ENCODE data around the gene NHSL2.
"Not testable (repeated sequence)": the region's sequence is repeated elsewhere in the genome, so short reads cannot be mapped to it uniquely, and the experiment has no call there.

The NHSL2 gene

GRCh38 chrX:72143609-72143907 is 232.9 kb downstream of the NHSL2 start:
- H3K27ac ChIP-seq, result no peak overlapping the region
- TF ChIP-seq, protein P1, sequence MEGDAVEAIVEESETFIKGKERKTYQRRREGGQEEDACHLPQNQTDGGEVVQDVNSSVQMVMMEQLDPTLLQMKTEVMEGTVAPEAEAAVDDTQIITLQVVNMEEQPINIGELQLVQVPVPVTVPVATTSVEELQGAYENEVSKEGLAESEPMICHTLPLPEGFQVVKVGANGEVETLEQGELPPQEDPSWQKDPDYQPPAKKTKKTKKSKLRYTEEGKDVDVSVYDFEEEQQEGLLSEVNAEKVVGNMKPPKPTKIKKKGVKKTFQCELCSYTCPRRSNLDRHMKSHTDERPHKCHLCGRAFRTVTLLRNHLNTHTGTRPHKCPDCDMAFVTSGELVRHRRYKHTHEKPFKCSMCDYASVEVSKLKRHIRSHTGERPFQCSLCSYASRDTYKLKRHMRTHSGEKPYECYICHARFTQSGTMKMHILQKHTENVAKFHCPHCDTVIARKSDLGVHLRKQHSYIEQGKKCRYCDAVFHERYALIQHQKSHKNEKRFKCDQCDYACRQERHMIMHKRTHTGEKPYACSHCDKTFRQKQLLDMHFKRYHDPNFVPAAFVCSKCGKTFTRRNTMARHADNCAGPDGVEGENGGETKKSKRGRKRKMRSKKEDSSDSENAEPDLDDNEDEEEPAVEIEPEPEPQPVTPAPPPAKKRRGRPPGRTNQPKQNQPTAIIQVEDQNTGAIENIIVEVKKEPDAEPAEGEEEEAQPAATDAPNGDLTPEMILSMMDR (IDR thresholded peaks at IDR 0.05), result no peak
- TF ChIP-seq ZFX (IDR thresholded peaks at IDR 0.05; ENCODE audit: borderline replicate concordance), result no peak

GRCh38 chrX:72145181-72145580 is 234.5 kb downstream of the NHSL2 start:
- H3K27ac ChIP-seq, result no peak overlapping the region
- no peak for TF ChIP-seq ZFX (IDR thresholded peaks at IDR 0.05; ENCODE audit: borderline replicate concordance)
- TF ChIP-seq, protein P1 (IDR thresholded peaks at IDR 0.05), result no peak

DNA sequence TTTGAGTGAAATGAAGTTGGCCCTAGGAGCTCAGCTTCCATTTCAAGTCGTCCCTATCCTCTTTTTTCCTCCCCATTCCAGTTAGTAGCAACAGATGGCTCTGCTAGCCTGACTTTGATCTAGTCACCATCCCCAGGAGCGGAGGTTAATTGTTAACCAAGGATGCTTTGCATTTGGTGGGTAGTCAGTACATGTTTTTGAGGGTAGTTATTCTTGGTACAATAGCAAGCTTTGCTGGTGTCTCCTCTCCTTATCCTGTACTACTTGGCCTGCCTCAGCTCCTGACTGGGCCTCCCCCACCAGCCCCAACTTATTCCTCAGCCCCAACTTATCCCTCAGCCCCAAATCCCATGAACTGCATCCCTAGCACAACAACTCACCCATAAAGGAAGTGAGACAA is 235.9 kb downstream of the NHSL2 start:
- TF ChIP-seq, protein P1 (IDR thresholded peaks at IDR 0.05), result no peak
- no peak for TF ChIP-seq ZFX (IDR thresholded peaks at IDR 0.05; ENCODE audit: borderline replicate concordance)
- no peak overlapping the region for H3K27ac ChIP-seq

- H3K27ac ChIP-seq, result no peak overlapping the region
- TF ChIP-seq, protein P1 (IDR thresholded peaks at IDR 0.05), result no peak
- no peak for TF ChIP-seq ZFX (IDR thresholded peaks at IDR 0.05; ENCODE audit: borderline replicate concordance)
Observed at GRCh38 chrX:72158773-72159172, 248.1 kb downstream of the NHSL2 start.

- no peak for TF ChIP-seq ZFX (IDR thresholded peaks at IDR 0.05; ENCODE audit: borderline replicate concordance)
- TF ChIP-seq, protein P1 (IDR thresholded peaks at IDR 0.05), result no peak
Observed at GRCh38 chrX:72159769-72160168, 249.1 kb downstream of the NHSL2 start.

DNA sequence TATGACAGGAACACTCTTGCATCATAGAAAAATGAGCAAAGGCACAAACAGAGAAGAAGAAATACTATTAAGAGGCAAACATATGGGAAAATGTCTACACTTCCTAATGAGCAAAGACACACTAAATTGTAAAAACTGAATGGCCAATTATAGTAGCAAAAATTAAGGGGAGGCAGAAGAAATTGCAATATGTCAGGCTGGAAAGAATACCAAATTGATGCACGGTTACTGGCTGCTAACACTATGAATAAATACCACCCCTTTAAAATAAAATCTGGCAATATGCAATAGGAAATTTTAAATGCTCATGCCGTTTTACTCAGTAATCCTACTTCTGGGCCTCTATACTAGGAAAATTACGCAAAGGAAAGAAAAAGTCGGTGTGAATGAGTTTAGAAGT is 254.9 kb downstream of the NHSL2 start:
- TF ChIP-seq ZFX (IDR thresholded peaks at IDR 0.05; ENCODE audit: borderline replicate concordance), result no peak
- no peak overlapping the region for H3K27ac ChIP-seq

More at GRCh38 chrX:72159769-72160168, 249.1 kb downstream of the NHSL2 start:
- no peak overlapping the region for H3K27ac ChIP-seq

GRCh38 chrX:72169008-72169728 is 258.5 kb downstream of the NHSL2 start:
- no peak overlapping the region for H3K27ac ChIP-seq

DNA sequence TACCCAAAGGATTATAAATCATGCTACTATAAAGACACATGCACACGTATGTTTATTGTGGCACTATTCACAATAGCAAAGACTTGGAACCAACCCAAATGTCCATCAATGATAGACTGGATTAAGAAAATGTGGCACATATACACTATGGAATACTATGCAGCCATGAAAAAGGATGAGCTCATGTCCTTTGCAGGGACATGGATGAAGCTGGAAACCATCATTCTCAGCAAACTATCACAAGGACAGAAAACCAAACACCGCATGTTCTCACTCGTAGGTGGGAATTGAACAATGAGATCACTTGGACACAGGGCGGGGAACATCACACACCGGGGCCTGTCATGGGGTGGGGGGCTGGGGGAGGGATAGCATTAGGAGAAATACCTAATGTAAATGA is 265.6 kb downstream of the NHSL2 start:
- not testable (repeated sequence) for H3K27ac ChIP-seq

More at GRCh38 chrX:72169008-72169728, 258.5 kb downstream of the NHSL2 start:
- no peak for TF ChIP-seq ZFX (IDR thresholded peaks at IDR 0.05; ENCODE audit: borderline replicate concordance)
- TF ChIP-seq, protein P1 (IDR thresholded peaks at IDR 0.05), result no peak

Data from 22Rv1 (cell line).